Measurements from ENCODE around the gene FIBCD1.

Gene FIBCD1

DNA sequence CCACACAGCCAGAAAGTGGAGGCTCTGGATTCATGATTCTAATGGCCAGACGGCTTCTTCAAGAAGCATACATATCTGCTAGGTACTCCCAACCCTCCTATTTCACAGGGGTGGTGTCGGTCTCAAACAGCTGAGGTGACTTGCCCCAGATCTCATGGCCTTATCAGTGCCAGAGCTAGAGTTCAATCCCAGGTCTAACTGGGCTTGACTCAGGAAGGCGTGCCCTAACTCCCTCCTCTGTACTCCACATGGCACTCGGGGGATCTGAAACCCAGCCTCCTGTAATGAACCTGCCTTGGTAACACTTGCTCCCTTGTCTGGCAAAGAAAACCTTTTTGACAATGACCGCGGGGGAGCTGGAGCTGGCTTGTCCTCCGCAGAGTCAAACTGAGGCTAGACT, 44.5 kb downstream of the FIBCD1 start:
- DNase-seq (ENCODE audit: low spot score), result no peak

DNA sequence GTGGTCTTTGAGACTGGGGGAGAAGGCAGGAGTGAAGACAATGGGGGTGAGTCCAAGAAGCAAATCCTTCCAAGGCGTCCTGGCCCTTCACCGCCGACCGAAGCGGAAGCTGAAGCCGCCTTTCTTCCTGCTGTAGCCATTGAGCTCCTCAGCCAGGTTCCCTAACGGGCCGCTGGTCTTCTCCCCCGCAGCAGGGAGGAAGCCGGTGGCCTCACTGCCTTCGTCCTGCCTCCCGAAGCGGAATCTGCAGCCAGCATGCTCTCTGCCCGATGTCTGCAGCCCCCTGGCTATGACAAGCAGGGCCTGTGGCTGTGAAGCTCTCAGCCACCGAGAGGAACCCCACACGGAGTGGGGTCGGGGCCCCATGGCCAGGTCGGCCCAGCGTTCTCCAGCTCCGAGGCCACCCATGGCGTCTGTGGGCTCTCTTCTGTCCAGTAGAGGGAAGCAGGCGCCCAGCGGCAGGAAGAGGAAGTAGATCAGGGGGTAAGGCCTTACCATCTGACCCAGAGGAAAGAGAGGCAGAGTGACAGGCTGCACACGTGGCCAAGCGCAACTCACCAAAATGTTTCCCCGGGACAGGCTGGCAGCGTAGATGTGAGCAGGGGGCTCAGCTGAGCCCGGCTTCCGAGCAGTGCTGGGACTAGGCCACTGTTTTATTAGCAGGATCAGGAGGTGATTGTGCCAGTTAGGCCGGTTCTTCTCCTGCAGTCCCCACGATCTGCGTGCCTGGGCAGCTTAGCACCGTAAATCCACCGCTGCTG, 45.5 kb downstream of the FIBCD1 start:
- DNase-seq (ENCODE audit: low spot score), result no peak

DNA sequence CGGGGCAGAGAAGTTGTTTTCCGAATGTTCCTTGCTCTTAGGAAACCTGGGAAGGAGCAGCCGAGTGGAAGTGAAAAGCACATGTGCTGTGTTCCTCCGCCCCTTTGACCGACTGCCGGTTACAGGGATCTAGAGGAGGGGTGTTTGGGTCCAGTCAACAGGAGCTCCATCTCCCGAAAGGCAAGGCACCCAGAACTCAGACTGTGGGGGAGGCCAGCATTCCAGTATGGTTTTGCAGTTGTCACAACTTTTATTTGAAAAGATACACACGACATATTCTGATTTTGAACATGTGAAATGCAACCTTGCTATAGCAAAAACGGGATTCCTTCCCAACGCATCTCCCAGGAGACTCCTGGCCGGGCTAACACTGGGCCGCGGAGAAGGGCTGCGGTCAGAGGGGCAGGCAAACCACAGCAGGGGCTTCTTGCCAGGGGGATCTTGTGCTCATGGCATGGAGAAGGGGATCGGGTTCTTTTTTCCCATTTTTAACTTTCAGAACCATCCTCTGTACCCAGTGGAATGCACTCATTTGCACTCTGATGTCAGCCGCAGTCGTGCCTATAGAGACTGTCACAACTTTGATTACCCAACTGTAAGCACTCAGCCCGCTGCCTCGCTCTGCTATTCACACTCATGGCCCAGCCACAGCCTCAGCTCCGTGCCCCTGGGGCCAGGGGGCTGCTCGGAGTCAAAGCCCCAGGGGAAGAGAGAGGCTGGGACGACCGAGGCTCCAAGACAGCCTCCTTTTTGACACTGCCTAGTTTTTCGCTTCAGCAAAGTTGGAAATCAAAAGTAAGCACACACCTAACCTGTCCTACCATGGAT, 46.4 kb downstream of the FIBCD1 start:
- no peak for DNase-seq (ENCODE audit: low spot score)

DNA sequence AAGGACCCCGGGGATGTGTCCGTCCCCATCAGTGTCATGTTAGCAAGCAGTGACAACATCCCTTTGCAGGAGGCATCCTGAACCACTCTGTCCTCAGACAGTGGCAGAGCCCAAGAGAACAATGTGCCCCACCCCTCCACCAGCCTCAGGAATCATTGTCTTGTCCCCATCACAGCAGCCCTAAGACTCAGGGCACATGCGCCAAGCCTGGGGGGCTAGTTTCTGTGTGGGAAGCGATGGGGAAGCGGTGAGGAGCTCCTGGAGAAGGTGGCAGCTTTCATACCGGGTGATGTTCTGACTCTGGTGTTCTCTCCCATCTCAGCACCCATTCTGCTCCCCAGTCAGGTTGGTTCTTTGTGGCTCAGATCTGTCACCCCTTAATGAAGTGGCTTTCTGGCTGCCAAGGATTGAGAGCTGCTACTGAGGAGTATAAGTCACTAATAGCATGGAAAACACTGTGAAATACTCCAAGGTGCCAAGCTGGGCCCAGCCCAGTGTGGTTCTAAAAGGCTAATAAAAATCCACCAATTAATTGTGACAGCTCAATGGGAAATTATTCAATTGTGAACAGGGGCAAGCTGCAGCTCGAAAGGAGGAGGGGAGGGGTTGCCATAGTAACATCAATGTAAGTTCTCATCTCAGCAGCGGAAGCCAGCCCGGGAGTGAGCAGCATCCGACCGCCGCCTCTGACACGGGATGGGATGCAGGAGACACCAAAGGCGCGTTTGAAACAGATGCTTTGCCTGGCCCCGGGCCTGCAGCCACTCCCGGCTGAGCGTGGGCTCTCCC, 47.2 kb downstream of the FIBCD1 start:
- no peak for DNase-seq (ENCODE audit: low spot score)

DNA sequence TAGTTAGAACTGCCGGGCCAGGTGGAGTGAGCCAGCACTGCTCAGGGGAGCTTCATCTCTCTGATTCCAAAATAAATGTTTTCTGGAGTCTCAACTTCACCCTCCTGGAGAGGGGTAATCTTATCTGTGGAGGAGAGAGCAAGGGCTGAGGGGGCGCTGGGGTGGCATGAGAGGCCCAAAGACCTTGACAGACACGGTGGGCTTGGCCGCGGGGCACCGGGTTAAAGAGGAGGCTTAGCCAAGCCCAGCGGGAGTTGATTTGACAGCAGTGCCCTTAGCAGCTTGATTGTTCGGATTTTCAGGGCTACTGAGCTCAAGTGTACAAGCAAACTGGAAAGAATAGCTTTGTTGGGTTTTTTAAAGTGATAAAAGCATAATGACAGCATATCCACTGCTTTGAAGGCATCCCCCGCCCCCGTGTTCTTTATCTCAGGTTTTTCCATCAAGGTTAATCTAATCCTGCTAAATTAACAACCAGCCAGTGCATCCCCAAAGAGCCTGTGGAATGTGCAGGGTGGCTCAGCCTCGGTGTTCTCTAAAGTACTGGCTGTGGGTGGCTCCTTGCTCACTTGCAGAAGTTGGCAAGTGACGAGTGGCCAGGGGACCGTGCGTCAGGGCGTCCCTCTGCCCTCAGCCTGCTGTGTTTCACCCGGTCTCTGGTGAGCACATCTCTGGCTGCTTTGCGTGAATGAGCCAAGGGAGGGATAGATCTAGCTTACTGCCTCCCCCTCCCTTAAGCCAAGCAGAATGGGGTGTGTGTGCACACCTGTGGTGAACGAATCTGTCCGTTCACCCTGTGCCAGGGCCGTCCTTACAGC, 48.0 kb downstream of the FIBCD1 start:
- no peak for DNase-seq (ENCODE audit: low spot score)

DNA sequence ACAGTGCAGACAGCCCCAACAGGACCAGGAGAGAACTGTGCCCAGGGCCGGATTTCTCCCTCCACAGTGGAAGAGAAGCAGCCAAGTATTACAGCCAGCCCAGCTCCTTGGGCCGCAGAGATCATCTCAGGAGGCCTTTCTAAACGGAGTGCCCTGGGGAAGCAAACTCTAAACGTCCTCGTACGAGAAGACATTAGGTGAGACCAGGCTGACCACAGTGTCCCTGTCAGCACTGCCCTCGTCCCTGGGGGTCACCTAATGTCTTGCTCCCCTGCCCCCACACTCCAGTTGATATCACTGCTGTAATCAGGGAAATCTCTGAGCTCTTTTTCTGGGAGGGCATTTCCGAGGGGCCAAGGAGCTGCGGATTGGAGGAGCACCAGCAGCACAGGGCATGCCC, 48.9 kb downstream of the FIBCD1 start:
- no peak for DNase-seq (ENCODE audit: low spot score)

DNA sequence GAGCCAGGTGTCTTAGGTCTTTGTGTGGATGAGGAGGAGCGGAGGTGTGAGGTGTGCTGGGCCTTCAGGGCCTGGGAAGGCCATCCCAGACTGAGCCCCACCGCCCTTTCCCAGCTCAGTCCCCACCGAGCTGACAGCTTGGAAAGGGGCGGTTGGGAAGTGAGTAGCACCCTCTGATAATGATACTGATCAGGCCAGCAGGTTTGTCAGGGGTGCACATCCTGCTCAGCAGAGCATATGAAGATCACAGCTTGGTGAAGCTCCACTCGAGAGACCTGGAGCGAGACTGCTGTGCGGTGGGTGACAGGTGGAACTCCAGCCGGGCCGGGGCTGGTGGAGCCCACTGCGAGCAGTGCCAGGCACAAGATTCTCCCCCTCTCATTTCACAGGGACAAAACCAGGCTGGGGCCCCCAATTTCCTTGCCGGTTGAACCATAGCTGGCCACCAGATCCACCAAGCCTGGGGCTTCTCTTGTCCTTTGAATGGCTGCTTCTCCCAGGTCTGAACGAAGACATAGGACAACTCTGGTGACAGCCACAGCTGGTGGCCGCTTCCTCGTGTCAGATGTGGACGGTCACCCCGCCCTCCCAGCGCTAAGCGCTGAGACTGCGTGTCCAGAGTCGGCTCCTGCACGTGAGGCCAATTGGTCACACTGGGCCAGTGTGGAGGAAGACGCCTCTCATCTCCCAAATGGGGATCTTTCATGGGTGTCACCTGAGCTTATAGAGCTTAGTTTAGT, 50.7 kb downstream of the FIBCD1 start:
- DNase-seq (ENCODE audit: low spot score), result no peak

DNA sequence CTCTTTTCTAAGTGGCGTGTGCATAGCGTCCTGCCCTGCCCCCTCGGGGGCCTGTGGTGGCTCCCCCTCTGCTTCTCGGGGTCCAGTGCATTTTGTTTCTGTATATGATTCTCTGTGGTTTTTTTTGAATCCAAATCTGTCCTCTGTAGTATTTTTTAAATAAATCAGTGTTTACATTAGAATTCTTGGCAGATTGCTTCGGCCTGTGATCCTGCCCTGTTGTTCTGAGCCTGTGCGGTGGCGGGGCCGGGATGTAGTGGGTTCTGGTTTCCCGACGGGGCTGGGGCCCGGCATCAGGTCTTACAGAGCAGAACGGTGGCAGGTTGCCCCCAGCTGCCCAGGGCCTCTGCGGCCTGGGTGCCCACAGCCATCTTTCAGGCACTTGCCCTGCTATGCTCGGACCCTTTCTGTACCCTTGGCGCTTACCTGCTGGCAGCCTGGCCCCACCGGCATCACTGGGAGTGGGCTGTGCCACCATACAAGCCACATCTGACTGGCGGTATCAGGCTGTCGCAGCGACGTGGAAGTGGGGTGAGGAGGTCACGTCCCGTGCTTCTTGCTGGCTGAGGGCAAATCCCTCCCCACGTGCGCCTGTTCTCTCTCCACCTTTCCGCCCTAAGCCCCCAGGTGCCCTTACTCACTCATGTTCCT, 51.4 kb downstream of the FIBCD1 start:
- no peak for DNase-seq (ENCODE audit: low spot score)

DNA sequence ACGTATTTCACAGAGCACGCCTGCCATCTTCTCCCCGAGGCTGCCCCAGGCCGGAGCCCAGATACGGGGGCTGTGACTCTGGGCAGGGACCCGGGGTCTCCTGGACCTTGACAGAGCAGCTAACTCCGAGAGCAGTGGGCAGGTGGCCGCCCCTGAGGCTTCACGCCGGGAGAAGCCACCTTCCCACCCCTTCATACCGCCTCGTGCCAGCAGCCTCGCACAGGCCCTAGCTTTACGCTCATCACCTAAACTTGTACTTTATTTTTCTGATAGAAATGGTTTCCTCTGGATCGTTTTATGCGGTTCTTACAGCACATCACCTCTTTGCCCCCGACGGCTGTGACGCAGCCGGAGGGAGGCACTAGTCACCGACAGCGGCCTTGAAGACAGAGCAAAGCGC, 52.1 kb downstream of the FIBCD1 start:
- DNase-seq (ENCODE audit: low spot score), result no peak

DNA sequence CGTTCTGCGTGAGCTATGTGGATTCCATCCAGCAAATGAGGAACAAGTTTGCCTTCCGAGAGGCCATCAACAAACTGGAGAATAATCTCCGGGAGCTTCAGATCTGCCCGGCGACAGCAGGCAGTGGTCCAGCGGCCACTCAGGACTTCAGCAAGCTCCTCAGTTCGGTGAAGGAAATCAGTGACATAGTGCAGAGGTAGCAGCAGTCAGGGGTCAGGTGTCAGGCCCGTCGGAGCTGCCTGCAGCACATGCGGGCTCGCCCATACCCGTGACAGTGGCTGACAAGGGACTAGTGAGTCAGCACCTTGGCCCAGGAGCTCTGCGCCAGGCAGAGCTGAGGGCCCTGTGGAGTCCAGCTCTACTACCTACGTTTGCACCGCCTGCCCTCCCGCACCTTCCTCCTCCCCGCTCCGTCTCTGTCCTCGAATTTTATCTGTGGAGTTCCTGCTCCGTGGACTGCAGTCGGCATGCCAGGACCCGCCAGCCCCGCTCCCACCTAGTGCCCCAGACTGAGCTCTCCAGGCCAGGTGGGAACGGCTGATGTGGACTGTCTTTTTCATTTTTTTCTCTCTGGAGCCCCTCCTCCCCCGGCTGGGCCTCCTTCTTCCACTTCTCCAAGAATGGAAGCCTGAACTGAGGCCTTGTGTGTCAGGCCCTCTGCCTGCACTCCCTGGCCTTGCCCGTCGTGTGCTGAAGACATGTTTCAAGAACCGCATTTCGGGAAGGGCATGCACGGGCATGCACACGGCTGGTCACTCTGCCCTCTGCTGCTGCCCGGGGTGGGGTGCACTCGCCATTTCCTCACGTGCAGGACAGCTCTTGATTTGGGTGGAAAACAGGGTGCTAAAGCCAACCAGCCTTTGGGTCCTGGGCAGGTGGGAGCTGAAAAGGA, 53.3 kb downstream of the FIBCD1 start:
- DNase-seq (ENCODE audit: low spot score), result no peak

DNA sequence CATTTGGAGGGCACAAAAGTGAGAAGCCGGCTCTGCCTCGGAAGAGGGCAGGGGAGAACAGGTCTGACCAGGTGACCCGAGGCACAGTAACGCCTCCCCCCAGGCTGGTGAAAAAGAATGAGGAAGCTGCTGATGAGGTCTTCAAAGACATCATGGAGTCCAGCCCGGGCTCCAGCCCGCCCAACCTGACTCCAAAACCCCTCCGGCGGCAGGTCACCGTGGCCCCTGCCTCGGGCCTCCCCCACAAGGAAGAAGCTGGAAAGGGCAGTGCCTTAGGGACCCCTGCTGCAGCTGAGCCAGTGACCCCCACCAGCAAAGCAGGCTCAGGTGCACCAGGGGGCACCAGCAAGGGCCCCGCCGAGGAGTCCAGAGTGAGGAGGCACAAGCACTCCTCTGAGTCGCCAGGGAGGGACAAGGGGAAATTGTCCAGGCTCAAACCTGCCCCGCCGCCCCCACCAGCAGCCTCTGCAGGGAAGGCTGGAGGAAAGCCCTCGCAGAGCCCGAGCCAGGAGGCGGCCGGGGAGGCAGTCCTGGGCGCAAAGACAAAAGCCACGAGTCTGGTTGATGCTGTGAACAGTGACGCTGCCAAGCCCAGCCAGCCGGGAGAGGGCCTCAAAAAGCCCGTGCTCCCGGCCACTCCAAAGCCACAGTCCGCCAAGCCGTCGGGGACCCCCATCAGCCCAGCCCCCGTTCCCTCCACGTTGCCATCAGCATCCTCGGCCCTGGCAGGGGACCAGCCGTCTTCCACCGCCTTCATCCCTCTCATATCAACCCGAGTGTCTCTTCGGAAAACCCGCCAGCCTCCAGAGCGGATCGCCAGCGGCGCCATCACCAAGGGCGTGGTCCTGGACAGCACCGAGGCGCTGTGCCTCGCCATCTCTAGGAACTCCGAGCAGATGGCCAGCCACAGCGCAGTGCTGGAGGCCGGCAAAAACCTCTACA, 54.2 kb downstream of the FIBCD1 start:
- no peak for DNase-seq (ENCODE audit: low spot score)

DNA sequence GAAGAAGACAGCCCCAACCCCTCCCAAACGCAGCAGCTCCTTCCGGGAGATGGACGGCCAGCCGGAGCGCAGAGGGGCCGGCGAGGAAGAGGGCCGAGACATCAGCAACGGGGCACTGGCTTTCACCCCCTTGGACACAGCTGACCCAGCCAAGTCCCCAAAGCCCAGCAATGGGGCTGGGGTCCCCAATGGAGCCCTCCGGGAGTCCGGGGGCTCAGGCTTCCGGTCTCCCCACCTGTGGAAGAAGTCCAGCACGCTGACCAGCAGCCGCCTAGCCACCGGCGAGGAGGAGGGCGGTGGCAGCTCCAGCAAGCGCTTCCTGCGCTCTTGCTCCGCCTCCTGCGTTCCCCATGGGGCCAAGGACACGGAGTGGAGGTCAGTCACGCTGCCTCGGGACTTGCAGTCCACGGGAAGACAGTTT, 54.9 kb downstream of the FIBCD1 start:
- DNase-seq (ENCODE audit: low spot score), result no peak

DNA sequence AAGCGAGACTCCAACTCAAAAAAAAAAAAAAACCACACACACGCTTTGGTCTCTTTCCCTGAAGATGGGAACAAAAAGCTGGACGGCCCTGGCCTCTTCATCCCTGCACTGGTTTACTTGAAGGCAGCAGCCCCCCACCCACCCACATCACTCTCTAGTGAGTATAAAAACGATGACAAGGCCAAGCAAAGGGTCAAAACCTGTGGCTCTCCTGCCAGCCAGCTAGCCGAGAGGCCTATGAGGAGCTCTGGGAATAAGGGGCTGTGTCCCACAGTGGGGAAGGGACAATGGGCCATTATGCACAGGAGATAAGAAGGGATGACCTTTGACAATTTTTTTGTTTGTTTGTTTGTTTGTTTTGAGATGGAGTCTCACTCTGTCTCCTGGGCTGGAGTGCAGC, 55.6 kb downstream of the FIBCD1 start:
- no peak for DNase-seq (ENCODE audit: low spot score)

DNA sequence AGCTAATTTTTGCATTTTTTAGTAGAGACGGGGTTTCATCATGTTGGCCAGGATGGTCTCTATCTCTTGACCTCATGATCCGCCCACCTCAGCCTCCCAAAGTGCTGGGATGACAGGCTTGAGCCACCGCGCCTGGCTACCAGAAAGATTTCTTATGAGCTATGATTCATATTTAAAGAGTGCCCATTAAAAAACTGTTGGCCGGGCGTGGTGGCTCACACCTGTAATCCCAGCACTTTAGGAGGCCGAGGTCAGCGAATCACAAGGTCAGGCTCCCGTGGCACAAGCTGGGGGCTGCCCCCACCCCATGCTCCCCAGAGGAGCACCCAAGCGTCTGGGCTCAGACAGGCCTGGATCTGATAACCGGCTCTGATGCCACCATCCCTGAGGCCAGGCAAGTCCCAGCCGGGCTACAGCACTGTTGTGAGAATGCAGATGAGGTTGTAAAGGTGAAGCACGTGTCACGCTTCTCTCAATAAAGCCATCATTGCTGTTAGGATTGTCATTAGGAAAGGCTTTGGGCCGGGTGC, 56.3 kb downstream of the FIBCD1 start:
- DNase-seq (ENCODE audit: low spot score), result no peak

DNA sequence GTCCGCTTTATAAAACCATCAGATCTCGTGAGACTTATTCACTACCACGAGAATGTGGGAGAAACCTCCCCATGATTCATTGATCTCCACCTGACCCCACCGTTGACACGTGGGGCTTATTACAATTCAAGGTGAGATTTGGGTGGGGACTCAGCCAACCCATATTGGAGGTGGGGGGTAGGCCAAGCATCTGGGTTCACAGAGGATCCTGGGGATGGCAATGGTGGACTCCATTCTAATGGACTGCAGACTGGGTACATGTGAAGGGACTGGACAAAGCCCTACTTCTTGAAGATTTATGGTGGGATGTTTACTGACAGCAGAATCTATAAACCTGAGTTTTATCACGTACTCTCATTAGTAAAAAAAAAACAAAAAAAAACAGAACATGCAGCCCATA, 57.5 kb downstream of the FIBCD1 start:
- no peak for DNase-seq (ENCODE audit: low spot score)

DNA sequence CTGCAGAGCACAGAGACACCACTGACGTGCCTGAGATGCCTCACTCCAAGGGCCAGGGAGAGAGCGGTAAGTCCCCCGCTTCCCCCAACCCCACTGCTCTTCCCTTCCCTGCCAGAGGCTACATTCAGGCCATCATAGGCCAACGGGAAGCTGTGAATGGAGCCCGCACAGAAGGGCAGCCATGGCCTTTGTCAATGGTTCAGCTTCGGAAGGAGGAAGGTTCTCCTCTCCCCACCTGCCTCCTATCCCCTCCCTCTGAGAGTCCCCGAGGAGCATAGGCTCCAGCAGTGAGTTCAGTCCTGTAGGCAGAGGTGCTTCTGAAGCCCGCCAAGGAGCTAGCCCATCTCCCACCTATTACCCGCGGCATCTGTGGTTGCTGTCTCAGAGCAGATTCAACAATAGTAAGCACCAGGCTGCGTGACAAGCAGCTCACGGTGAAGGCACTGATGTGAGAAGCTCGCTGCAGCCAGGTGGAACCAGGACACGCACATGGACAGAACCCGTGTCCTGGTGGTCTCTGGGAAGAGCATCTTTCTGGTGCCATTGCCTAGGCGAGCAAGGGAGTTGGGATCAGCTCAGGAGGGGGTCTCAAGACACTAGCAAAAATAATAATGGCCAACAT, 58.3 kb downstream of the FIBCD1 start:
- DNase-seq (ENCODE audit: low spot score), result no peak

DNA sequence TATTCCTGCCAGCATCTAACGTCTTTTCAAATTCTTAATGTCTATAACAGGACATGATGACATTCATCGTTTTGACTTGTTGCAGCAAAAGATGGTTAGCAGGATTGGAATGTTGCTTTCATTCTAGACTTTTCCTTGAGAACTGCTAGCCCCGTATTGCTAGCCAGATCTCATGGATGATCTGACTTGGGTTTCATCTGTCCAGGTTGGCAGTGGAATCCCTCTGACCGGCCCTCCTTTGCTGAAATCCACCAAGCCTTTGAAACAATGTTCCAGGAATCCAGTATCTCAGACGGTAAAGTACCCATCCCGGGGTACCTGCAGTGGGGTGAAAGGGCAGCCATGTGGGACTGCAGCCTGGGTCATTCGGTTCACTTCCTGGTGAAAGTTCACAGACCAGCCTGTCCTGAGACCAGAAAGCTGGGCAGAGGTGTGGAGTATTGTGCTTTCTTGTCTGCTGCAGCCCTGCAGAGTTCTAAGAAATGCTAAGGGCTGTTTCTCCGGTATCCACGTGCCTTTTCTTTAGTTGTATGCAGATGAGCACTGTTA, 59.1 kb downstream of the FIBCD1 start:
- no peak for DNase-seq (ENCODE audit: low spot score)
